Right cardiac atrium (tissue), 5 donors: ENCODE data around the gene ELMO3. TPM values are rescaled to one million over a fixed set of nuclear protein-coding genes. Genes with fewer than 3 reads are reported as not detected.

ENCODE experiments used
- ATAC-seq, 2 donors: fragments of 200-7000 bp; cut with Tn5 transposase; one replicate each; pipeline versions ENCODE4 v1.8.0 to v1.9.1; 2020; ENCODE audit warnings: moderate library complexity in 2 of 2, mild to moderate bottlenecking in 1 of 2
- DNase-seq, 3 donors: peaks; one replicate each; pipeline ENCODE4 v3.0.0-alpha.2; 2020
- H3K27ac ChIP-seq: one replicate; pipeline ENCODE4 v1.5.1; 2013; ENCODE audit warnings: mild to moderate bottlenecking, low read length, control low read depth, moderate library complexity
- H3K27me3 ChIP-seq: one replicate; pipeline ENCODE4 v1.6.1; 2013; ENCODE audit not compliant: control insufficient read depth, insufficient read depth
- H3K4me1 ChIP-seq: one replicate; pipeline ENCODE4 v1.6.1; 2013; ENCODE audit warnings: low read length; ENCODE audit not compliant: control insufficient read depth, insufficient read depth
- H3K4me3 ChIP-seq: one replicate; pipeline ENCODE4 v1.5.1; 2013; ENCODE audit warnings: low read length, control low read depth
- H3K9me3 ChIP-seq: one replicate; pipeline ENCODE4 v1.6.1; 2013; ENCODE audit warnings: low read length; ENCODE audit not compliant: control insufficient read depth
- WGBS: extraction: QIAGEN DNeasy Blood & Tissue Kit; methylation state at CpG from one replicate; pipeline ENCODE4 v1.1.7; 2013; 5-methylcytosine and 5-hydroxymethylcytosine counted together
- intact Hi-C, 4 donors: fragments of 100-400 bp; cut with DNase I; formaldehyde crosslinking; loops; one replicate each; pipeline versions ENCODE4 v1.11.0 to v1.14.0; 2022 to 2023
- polyA plus RNA-seq: library from polyadenylated mRNA; stranded (reverse); fragments of 200-250 nt; gene quantifications from one replicate; pipeline ENCODE4 v1.2.3, GENCODE V29; 2013
- total RNA-seq, 4 donors: library from RNA; stranded (reverse); fragmentation: NEBNext Ultra II Directional; extraction: Animal tissue kit (Norgen Biotek cat#: 25700); gene quantifications; one replicate each; pipeline ENCODE4 v1.2.1, GENCODE V29; 2021
- donor health status: healthy with polysubstance abuse.
- donor health status: DM: no; HTN: yes; CAD: no.
- donor health status: DM: no; HTN: no; CAD: no.
- donor health status: DM: no; HTN: yes; CAD: no; lungs with severe emphysema.
- donor health status: DM: yes; HTN: yes; CAD: no.

Gene ELMO3
- total and polyA plus RNA-seq, 5 donors, result 0.51 to 0.85 (median 0.74) TPM

GRCh38 chr16:67210069-67210937, 11.4 kb downstream of the ELMO3 start:
- Histone ChIP-seq H3K9me3 (no peaks in the 10 kb centered on the region), H3K4me1 (no peaks in the 10 kb centered on the region), H3K27ac (no peak overlapping the region), H3K27me3 (no peaks in the 10 kb centered on the region), H3K4me3 (no peak overlapping the region)
- WGBS, result 88% methylated on average over 25 of the region's 25 CpGs
- intact Hi-C loops, result no loop called here
- no peak for ATAC-seq
- peak in 2 of 3 donors; percentile 46 to 50 for DNase-seq

GRCh38 chr16:67211674-67212073, 12.7 kb downstream of the ELMO3 start:
- intact Hi-C loops, result no loop called here
- H3K27me3 ChIP-seq, result no peaks in the 10 kb centered on the region
- DNase-seq (no peak), ATAC-seq (no peak)
- H3K9me3 ChIP-seq, result no peaks in the 10 kb centered on the region
- 62% methylated on average over 7 of the region's 7 CpGs for WGBS
- H3K4me3 ChIP-seq, result no peak overlapping the region
- peaks cover 6% of the 10 kb centered on the region for H3K4me1 ChIP-seq
- no peak overlapping the region for H3K27ac ChIP-seq

GRCh38 chr16:67212766-67213165, 13.8 kb downstream of the ELMO3 start:
- H3K9me3 ChIP-seq, result no peaks in the 10 kb centered on the region
- no peak overlapping the region for H3K27ac ChIP-seq
- H3K27me3 ChIP-seq, result no peaks in the 10 kb centered on the region
- DNase-seq (peak in 1 of 3 donors; percentile 0), ATAC-seq (no peak)
- intact Hi-C loops, result no loop called here
- H3K4me3 ChIP-seq, result no peak overlapping the region
- H3K4me1 ChIP-seq, result peaks cover 14% of the 10 kb centered on the region

- DNase-seq (peak in 1 of 3 donors; percentile 12), ATAC-seq (no peak)
Observed at GRCh38 chr16:67213197-67214019, 14.5 kb downstream of the ELMO3 start.

DNA sequence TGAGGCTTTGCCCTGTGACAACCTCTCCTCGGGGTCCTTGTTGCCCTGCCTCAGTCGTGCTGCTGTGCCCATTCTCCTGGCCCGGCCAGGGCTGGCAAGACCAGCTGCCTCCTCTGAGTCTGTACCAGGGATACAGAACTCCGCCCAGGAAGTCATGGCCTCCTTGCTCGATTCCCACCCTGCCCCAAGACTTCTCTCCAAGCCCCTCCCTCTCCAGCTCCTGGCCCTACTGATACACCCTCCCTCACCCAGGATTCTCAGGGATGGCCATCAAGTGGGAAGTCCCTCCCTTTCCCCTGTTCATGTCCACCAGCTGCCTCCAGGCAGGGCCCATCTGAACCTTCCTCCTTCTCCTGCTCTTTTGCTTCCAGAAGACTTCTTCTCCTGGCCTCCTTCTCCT, 16.8 kb downstream of the ELMO3 start:
- Histone ChIP-seq H3K27me3 (no peaks in the 10 kb centered on the region), H3K4me3 (no peak overlapping the region), H3K9me3 (no peaks in the 10 kb centered on the region), H3K4me1 (peaks cover 14% of the 10 kb centered on the region), H3K27ac (peak overlapping the region; percentile 7)
- intact Hi-C loops, result no loop called here
- 68% methylated on average over 5 of the region's 5 CpGs for WGBS
- peak in 1 of 2 donors; percentile 6 for ATAC-seq
- peak; percentile 24 to 63 (median 30) for DNase-seq

More at GRCh38 chr16:67213197-67214019, 14.5 kb downstream of the ELMO3 start:
- H3K4me1 ChIP-seq, result peaks cover 14% of the 10 kb centered on the region
- intact Hi-C loops, result no loop called here
- WGBS, result 80% methylated on average over 8 of the region's 8 CpGs
- no peak overlapping the region for H3K4me3 ChIP-seq
- H3K27me3 ChIP-seq, result no peaks in the 10 kb centered on the region
- H3K27ac ChIP-seq, result no peak overlapping the region
- no peaks in the 10 kb centered on the region for H3K9me3 ChIP-seq

- Histone ChIP-seq H3K4me3 (no peak overlapping the region), H3K4me1 (peaks cover 14% of the 10 kb centered on the region), H3K27me3 (no peaks in the 10 kb centered on the region), H3K9me3 (no peaks in the 10 kb centered on the region), H3K27ac (peak overlapping the region; percentile 93)
- peak; percentile 81 to 90 (median 88) for DNase-seq
- 24% methylated on average over 18 of the region's 18 CpGs for WGBS
- intact Hi-C loops, result no loop called here
- peak; percentile 91 for ATAC-seq
Observed at GRCh38 chr16:67216612-67217490, 17.9 kb downstream of the ELMO3 start.

- Histone ChIP-seq H3K27me3 (no peaks in the 10 kb centered on the region), H3K9me3 (no peaks in the 10 kb centered on the region), H3K4me1 (peaks cover 9% of the 10 kb centered on the region), H3K27ac (no peak overlapping the region), H3K4me3 (no peak overlapping the region)
- 56% methylated on average over 3 of the region's 3 CpGs for WGBS
- DNase-seq (peak in 1 of 3 donors; percentile 12), ATAC-seq (no peak)
- intact Hi-C loops, result no loop called here
Observed at GRCh38 chr16:67223992-67224391, 25.1 kb downstream of the ELMO3 start.

DNA sequence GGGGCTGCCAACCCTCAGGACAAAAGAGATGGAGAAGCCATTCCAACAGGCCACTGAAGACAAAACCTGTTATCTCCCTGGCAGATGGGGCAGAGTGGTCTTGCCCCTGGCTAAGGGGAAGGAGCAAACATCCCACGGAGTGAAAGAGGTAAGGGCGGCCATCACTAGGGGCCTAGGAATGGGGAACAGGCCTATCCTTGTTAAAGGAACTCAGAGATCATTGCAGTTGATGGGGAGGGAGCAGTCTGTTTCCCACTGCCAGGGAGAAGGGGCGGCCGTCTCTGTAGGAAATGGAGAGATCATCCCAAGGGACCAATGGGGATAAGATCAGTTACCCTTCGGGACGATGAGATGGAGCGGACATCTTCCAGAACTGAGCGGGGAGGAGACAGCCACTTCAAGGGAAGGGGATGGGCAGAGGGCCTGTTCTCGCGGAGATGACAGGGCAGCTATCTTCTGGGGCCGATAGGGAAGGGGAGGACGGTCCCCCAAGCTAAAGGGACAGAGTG, 27.4 kb downstream of the ELMO3 start:
- Histone ChIP-seq H3K27me3 (no peaks in the 10 kb centered on the region), H3K9me3 (no peaks in the 10 kb centered on the region), H3K4me1 (peaks cover 9% of the 10 kb centered on the region), H3K27ac (peak overlapping the region; percentile 76), H3K4me3 (peak overlapping the region; percentile 92)
- intact Hi-C loops, result loop anchor here in 1 of 4 donors (5.0 kb wide), 1 partner anchor 34 kb away; the partner anchor contains the start of genes E2F4 and EXOC3L1
- no peak for ATAC-seq
- 11% methylated on average over 12 of the region's 12 CpGs for WGBS
- DNase-seq, result no peak

GRCh38 chr16:67226804-67227566, 28.1 kb downstream of the ELMO3 start, which contains the start of gene TMEM208:
Gene TMEM208 (plus strand): TSS chr16:67227130. CDS start chr16:67227219, 89 bp downstream.
- Histone ChIP-seq H3K27me3 (no peaks in the 10 kb centered on the region), H3K27ac (peak within 1 kb of the TSS; percentile 76), H3K4me3 (peak within 1 kb of the TSS; percentile 92), H3K4me1 (peaks cover 9% of the 10 kb centered on the region), H3K9me3 (no peaks in the 10 kb centered on the region)
- peak; percentile 99 for DNase-seq
- intact Hi-C loops, result loop anchor here in 1 of 4 donors (5.0 kb wide), 1 partner anchor 35 kb away; the partner anchor contains the start of genes E2F4 and EXOC3L1
- under 1% methylated on average over 46 of the region's 46 CpGs for WGBS
- peak; percentile 97 for ATAC-seq
